Liver (tissue), 9 donors: ENCODE data around the gene FBRS. TPM values are rescaled to one million over a fixed set of nuclear protein-coding genes. Genes with fewer than 3 reads are reported as not detected.

Source experiments
- DNase-seq: peaks from one replicate; pipeline ENCODE4 v3.0.0-alpha.2; 2017; ENCODE audit warnings: low spot score
- H3K27ac ChIP-seq, 2 donors: one replicate each; pipeline ENCODE4 v1.7.0; 2013; ENCODE audit warnings: inconsistent platforms in 2 of 2, low read length in 2 of 2, control low read depth in 1 of 2, low read depth in 1 of 2, mild to moderate bottlenecking in 1 of 2
- H3K27me3 ChIP-seq, 4 donors: one replicate each; pipeline versions ENCODE4 v1.6.1 to v1.7.0; 2013; ENCODE audit warnings: low read length in 3 of 4, inconsistent platforms in 1 of 4, mild to moderate bottlenecking in 1 of 4, moderate library complexity in 1 of 4; ENCODE audit not compliant: control insufficient read depth in 4 of 4, insufficient read depth in 4 of 4
- H3K36me3 ChIP-seq, 4 donors: one replicate each; pipeline versions ENCODE4 v1.6.1 to v1.7.0; 2013; ENCODE audit warnings: low read length in 3 of 4, mild to moderate bottlenecking in 3 of 4, low read depth in 1 of 4, moderate library complexity in 1 of 4; ENCODE audit not compliant: control insufficient read depth in 4 of 4, insufficient read depth in 3 of 4
- H3K4me1 ChIP-seq, 4 donors: one replicate each; pipeline versions ENCODE4 v1.6.1 to v1.7.0; 2013; ENCODE audit warnings: low read length in 3 of 4, mild to moderate bottlenecking in 3 of 4, moderate library complexity in 1 of 4; ENCODE audit not compliant: control insufficient read depth in 4 of 4, insufficient read depth in 4 of 4
- H3K4me3 ChIP-seq, 3 donors: one replicate each; pipeline versions ENCODE4 v1.6.1 to v1.7.0; 2013; ENCODE audit warnings: low read length in 3 of 3, control low read depth in 1 of 3, low read depth in 1 of 3, mild to moderate bottlenecking in 1 of 3
- H3K9ac ChIP-seq, 2 donors: one replicate each; pipeline ENCODE4 v1.7.0; 2013; ENCODE audit warnings: low read length in 2 of 2, mild to moderate bottlenecking in 2 of 2, moderate library complexity in 2 of 2, control low read depth in 1 of 2, low read depth in 1 of 2
- H3K9me3 ChIP-seq, 4 donors: one replicate each; pipeline versions ENCODE4 v1.6.1 to v1.7.0; 2013; ENCODE audit warnings: low read length in 3 of 4; ENCODE audit not compliant: control insufficient read depth in 4 of 4
- ATF3 ChIP-seq: IDR thresholded peaks from 2 replicates; pipeline ENCODE4 v1.6.1; 2016; ENCODE audit warnings: antibody characterized with exemption
- CTCF ChIP-seq: fragments of 150-350 bp; IDR thresholded peaks from 2 replicates; pipeline ENCODE4 v1.5.1; 2017; ENCODE audit warnings: improper control_type of control experiment, low read depth, low read length; ENCODE audit not compliant: missing input control
- EGR1 ChIP-seq, 2 donors: IDR thresholded peaks; 2 replicates each; pipeline ENCODE4 v1.6.1; 2016 to 2018; ENCODE audit warnings: antibody characterized with exemption in 2 of 2, low read depth in 2 of 2
- FOXA1 ChIP-seq: IDR thresholded peaks from 2 replicates; pipeline ENCODE4 v1.6.1; 2016; ENCODE audit warnings: antibody characterized with exemption
- FOXA2 ChIP-seq: IDR thresholded peaks from 2 replicates; pipeline ENCODE4 v1.6.1; 2016; ENCODE audit warnings: antibody characterized with exemption
- GABPA ChIP-seq, 2 donors: IDR thresholded peaks in 1 of 2; conservative IDR thresholded peaks in 1 of 2; 2 replicates each; pipeline ENCODE4 v1.6.1; 2016; ENCODE audit warnings: antibody characterized with exemption in 2 of 2, mild to moderate bottlenecking in 1 of 2, moderate library complexity in 1 of 2
- JUND ChIP-seq, 2 donors: IDR thresholded peaks; 2 replicates each; pipeline ENCODE4 v1.6.1; 2016; ENCODE audit warnings: antibody characterized with exemption in 2 of 2
- MAX ChIP-seq: IDR thresholded peaks from 2 replicates; pipeline ENCODE4 v1.6.1; 2016; ENCODE audit warnings: antibody characterized with exemption
- NR2F2 ChIP-seq: IDR thresholded peaks from 2 replicates; pipeline ENCODE4 v1.6.1; 2016; ENCODE audit warnings: antibody characterized with exemption
- RAD21 ChIP-seq, 2 donors: IDR thresholded peaks; 2 replicates each; pipeline ENCODE4 v1.6.1; 2016; ENCODE audit warnings: antibody characterized with exemption in 2 of 2, mild to moderate bottlenecking in 2 of 2
- REST ChIP-seq: IDR thresholded peaks from 2 replicates; pipeline ENCODE4 v1.6.1; 2016; ENCODE audit warnings: antibody characterized with exemption, mild to moderate bottlenecking
- RXRA ChIP-seq, 2 donors: IDR thresholded peaks; 2 replicates each; pipeline ENCODE4 v1.6.1; 2017 to 2018; ENCODE audit warnings: antibody characterized with exemption in 2 of 2, mild to moderate bottlenecking in 1 of 2
- SP1 ChIP-seq: IDR thresholded peaks from 2 replicates; pipeline ENCODE4 v1.6.1; 2018; ENCODE audit warnings: antibody characterized with exemption, mild to moderate bottlenecking
- TAF1 ChIP-seq: conservative IDR thresholded peaks from 2 replicates; pipeline ENCODE4 v1.6.1; 2016; ENCODE audit warnings: antibody characterized with exemption, mild to moderate bottlenecking
- YY1 ChIP-seq: IDR thresholded peaks from 2 replicates; pipeline ENCODE4 v1.6.1; 2016; ENCODE audit warnings: antibody characterized with exemption, mild to moderate bottlenecking
- ZBTB33 ChIP-seq: IDR thresholded peaks from 2 replicates; pipeline ENCODE4 v1.6.1; 2016; ENCODE audit warnings: antibody characterized with exemption
- WGBS: extraction: QIAGEN DNeasy Blood & Tissue Kit; methylation state at CpG from one replicate; pipeline ENCODE4 v1.1.7; 2013; 5-methylcytosine and 5-hydroxymethylcytosine counted together
- polyA plus RNA-seq, 2 donors: library from polyadenylated mRNA; stranded (reverse) in 1 of 2; unstranded in 1 of 2; fragments of 200-250 nt in 1 of 2; fragments of >200 nt in 1 of 2; fragmentation: Nextera tagmentation in 1 of 2; extraction: Ambion mirVana in 1 of 2; gene quantifications; one replicate each; pipeline versions ENCODE4 v1.2.1 to v1.2.3, GENCODE V29; 2013 to 2015
- total RNA-seq, 2 donors: library from RNA; depleted of rRNA; stranded (reverse); fragments of >200 nt; gene quantifications; one replicate each; pipeline ENCODE4 v1.2.3, GENCODE V29; 2014
- donor health status: healthy.
- donor health status: healthy.
- donor health status: healthy.
- donor health status: healthy.
- donor health status: healthy.

The FBRS gene
- total and polyA plus RNA-seq, 4 donors = 4.1 to 15.5 (median 11.2) TPM

- TF ChIP-seq REST (no peak), GABPA (IDR thresholded peaks at IDR 0.05 in 1 of 2, conservative IDR thresholded peaks at IDR 0.05 in 1 of 2) (peak in 1 of 2 donors; percentile 36), JUND (IDR thresholded peaks at IDR 0.05) (peak in 1 of 2 donors; percentile 47), RAD21 (IDR thresholded peaks at IDR 0.05) (peak; percentile 18 to 56), RXRA (IDR thresholded peaks at IDR 0.05) (peak; percentile 72 to 73), SP1 (peak; percentile 73), MAX (peak; percentile 66), NR2F2 (no peak)
These were observed 39.0 kb upstream of the FBRS start (continued) for GRCh38 chr16:30619202-30619601.

GRCh38 chr16:30619638-30620037 lies 38.6 kb upstream of the FBRS start:
- no peak for DNase-seq
- no peaks in the 10 kb centered on the region for H3K36me3 ChIP-seq
- no peaks in the 10 kb centered on the region for H3K9me3 ChIP-seq
- H3K27me3 ChIP-seq = no peaks in the 10 kb centered on the region
- H3K27ac ChIP-seq = peak overlapping the region in 1 of 2 donors; percentile 68
- H3K4me3 ChIP-seq = no peak overlapping the region
- peaks cover 2 to 25% (median 20%) of the 10 kb centered on the region in 4 donors for H3K4me1 ChIP-seq
- 73% methylated on average over 5 of the region's 5 CpGs for WGBS
- no peak for TF ChIP-seq TAF1
- TF ChIP-seq ATF3 = no peak
- TF ChIP-seq MAX = no peak
- no peak for TF ChIP-seq ZBTB33
- TF ChIP-seq EGR1 (IDR thresholded peaks at IDR 0.05; ENCODE audit: low read depth in 2 of 2) = peak in 1 of 2 donors; percentile 20
- no peak overlapping the region for H3K9ac ChIP-seq

GRCh38 chr16:30620169-30620568 lies 38.1 kb upstream of the FBRS start:
- no peak for DNase-seq

More at GRCh38 chr16:30620169-30620568, 38.1 kb upstream of the FBRS start:
- TF ChIP-seq REST = no peak
- no peak for TF ChIP-seq CTCF
- TF ChIP-seq RAD21 (IDR thresholded peaks at IDR 0.05) = no peak
- no peak for TF ChIP-seq RXRA (IDR thresholded peaks at IDR 0.05)
- TF ChIP-seq ATF3 = no peak
- no peak for TF ChIP-seq FOXA2
- no peak for TF ChIP-seq FOXA1
- TF ChIP-seq MAX = no peak
- no peak for TF ChIP-seq JUND (IDR thresholded peaks at IDR 0.05)
- no peak for TF ChIP-seq YY1
- TF ChIP-seq NR2F2 = no peak
- no peak for TF ChIP-seq TAF1
- TF ChIP-seq SP1 = no peak
- H3K4me3 ChIP-seq = no peak overlapping the region
- H3K9ac ChIP-seq = no peak overlapping the region
- H3K4me1 ChIP-seq = peaks cover 2 to 25% (median 20%) of the 10 kb centered on the region in 4 donors
- WGBS = 83% methylated on average over 3 of the region's 3 CpGs
- no peak overlapping the region for H3K27ac ChIP-seq
- no peaks in the 10 kb centered on the region for H3K9me3 ChIP-seq
- no peaks in the 10 kb centered on the region for H3K36me3 ChIP-seq
- H3K27me3 ChIP-seq = no peaks in the 10 kb centered on the region
